ENCODE data around the gene CALML4.
"Not testable (repeated sequence)": the region's sequence is repeated elsewhere in the genome, so short reads cannot be mapped to it uniquely, and the experiment has no call there.

The CALML4 gene

DNA sequence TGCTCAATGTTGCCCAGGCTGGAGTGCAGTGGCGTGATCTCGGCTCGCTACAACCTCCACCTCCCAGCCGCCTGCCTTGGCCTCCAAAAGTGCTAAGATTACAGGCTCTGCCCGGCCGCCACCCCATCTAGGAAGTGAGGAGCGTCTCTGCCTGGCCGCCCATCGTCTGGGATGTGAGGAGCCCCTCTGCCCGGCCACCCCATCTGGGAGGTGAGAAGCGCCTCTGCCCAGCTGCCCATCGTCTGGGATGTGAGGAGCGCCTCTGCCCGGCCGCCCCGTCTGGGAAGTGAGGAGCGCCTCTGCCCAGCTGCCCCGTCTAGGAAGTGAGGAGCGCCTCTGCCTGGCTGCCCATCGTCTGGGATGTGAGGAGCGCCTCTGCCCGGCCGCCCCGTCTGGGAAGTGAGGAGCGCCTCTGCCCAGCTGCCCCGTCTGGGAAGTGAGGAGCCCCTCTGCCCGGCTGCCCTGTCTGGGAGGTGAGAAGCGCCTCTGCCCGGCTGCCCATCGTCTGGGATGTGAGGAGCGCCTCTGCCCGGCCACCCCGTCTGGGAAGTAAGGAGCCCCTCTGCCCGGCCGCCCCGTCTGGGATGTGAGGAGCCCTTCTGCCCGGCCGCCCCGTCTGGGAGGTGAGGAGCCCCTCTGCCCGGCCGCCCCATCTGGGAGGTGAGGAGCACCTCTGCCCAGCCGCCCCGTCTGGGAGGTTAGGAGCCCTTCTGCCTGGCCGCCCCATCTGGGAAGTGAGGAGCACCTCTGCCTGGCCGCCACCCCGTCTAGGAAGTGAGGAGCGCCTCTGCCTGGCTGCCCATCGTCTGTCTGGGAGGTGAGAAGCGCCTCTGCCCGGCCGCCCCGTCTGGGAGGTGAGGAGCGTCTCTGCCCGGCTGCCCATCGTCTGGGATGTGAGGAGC, 16.6 kb upstream of the CALML4 start:
- not testable (repeated sequence) for H3K4me1 ChIP-seq (ENCODE audit: control insufficient read depth, insufficient read depth, low read length); H3K36me3 ChIP-seq (ENCODE audit: control insufficient read depth, insufficient read depth, low read length); H3K27me3 ChIP-seq (ENCODE audit: control insufficient read depth, insufficient read depth, low read length); H3K9ac ChIP-seq (ENCODE audit: low read length); H3K27ac ChIP-seq (ENCODE audit: low read depth, low read length); H3K4me3 ChIP-seq (ENCODE audit: low read length)

DNA sequence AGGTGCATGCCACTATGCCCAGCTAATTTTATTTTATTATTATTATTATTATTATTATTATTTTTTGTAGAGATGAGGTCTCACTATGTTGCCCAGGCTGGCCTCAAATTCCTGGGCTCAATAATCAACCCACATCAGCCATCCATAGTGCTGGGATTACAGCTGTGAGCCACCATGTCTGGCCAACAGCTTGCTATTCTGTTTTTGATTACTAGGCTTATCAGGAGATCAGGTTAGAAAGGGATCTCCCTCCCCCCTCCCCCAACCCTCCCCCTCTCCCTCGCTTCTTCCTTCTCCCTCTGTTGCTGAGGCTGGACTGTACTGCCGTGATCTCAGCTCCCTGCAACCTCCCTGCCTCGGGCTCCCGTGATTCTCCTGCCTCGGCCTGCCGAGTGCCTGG, 15.8 kb upstream of the CALML4 start:
- no peak overlapping the region for H3K9ac ChIP-seq (ENCODE audit: low read length)
- no peak overlapping the region for H3K27ac ChIP-seq (ENCODE audit: low read depth, low read length)
- no peak overlapping the region for H3K4me3 ChIP-seq (ENCODE audit: low read length)
- no peaks in the 10 kb centered on the region for H3K27me3 ChIP-seq (ENCODE audit: control insufficient read depth, insufficient read depth, low read length)
- H3K36me3 ChIP-seq (ENCODE audit: control insufficient read depth, insufficient read depth, low read length) = no peaks in the 10 kb centered on the region
- no peaks in the 10 kb centered on the region for H3K4me1 ChIP-seq (ENCODE audit: control insufficient read depth, insufficient read depth, low read length)

DNA sequence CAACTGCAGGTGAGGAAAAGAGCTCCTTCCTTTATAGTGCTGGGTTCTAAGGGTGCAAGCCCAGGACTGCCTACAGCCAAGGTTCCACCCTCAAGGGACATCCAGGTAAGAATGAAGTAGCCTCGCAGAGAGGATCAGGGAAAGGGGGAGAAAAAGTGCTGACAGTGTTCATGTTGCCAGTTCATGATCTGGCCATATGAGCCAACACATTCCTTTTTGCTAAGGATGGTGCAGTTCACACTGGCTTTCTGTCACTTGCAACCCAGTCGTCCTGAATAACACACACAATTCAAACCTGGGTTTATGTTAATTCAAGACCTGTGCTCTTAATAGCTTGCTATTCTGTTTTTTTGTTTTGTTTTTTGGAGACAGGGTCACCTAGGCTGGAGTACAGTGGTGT, 15.4 kb upstream of the CALML4 start:
- no peaks in the 10 kb centered on the region for H3K27me3 ChIP-seq (ENCODE audit: control insufficient read depth, insufficient read depth, low read length)
- no peaks in the 10 kb centered on the region for H3K4me1 ChIP-seq (ENCODE audit: control insufficient read depth, insufficient read depth, low read length)
- no peak overlapping the region for H3K4me3 ChIP-seq (ENCODE audit: low read length)
- H3K36me3 ChIP-seq (ENCODE audit: control insufficient read depth, insufficient read depth, low read length) = no peaks in the 10 kb centered on the region
- no peak overlapping the region for H3K9ac ChIP-seq (ENCODE audit: low read length)
- H3K27ac ChIP-seq (ENCODE audit: low read depth, low read length) = no peak overlapping the region

DNA sequence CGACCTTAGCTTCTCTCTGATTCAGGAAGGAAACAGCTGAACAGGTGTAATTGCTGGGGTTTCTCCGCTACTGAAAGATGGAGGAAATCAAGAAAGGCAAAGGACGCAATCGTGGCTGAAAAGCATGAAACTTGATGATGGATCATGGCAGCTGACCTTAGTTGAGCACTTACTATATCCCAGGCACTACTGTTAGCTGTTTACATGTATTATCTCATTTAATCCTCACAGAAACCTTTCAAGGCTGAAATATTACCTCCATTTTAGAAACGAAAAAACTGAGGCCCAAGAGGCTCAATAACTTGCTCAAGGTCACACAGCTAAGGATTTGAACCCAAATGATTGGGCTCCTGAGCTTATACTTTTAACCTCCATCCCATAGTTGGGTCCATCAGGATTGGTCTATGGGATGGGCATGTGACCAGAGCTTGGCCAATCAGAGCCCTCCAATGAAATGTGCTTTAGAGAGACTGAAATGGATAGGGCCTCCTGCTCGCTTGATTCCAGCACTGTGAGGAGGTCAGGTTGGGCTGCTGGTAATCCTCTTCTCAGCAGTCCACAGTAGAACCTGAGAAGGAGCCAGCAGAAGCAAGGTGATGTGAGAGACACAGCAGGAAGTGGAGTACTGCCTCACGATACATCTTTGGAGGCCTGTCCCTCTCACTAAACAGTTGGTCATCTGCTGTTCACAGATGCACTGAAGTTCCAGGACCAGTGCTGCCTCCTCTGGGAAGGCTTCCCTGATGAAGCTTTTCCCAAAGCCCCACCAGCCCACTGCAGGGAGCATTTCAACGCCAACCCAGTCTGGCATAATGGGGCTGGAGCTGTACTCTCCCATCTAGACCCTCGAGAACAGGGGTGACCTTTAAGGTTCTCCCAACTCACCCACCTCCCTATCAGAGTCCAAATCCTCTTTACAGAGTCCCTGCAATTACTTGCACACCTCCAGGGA, 14.0 kb upstream of the CALML4 start:
- no peak overlapping the region for H3K9ac ChIP-seq (ENCODE audit: low read length)
- H3K27ac ChIP-seq (ENCODE audit: low read depth, low read length) = no peak overlapping the region
- no peak overlapping the region for H3K4me3 ChIP-seq (ENCODE audit: low read length)
- no peaks in the 10 kb centered on the region for H3K4me1 ChIP-seq (ENCODE audit: control insufficient read depth, insufficient read depth, low read length)
- H3K36me3 ChIP-seq (ENCODE audit: control insufficient read depth, insufficient read depth, low read length) = no peaks in the 10 kb centered on the region
- no peaks in the 10 kb centered on the region for H3K27me3 ChIP-seq (ENCODE audit: control insufficient read depth, insufficient read depth, low read length)

DNA sequence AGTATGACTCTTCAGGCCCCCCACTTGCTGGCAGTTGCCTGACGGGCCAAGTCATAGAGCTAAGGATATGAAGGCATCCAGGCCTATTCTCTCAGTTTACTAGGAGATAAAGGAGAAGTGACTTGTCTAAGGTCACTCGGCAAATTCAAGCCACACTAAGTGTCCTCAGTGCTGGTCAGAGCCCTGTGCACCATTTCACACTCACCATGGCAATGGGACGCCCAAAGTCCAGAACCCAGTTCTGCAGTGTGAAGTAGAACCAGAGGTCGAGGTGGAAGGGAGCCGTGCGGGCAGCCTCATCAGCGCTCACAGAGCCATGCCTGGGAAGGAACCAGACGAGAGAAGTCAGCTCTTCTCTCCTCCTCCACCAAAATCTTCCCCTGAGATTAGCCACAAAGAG, 13.2 kb upstream of the CALML4 start:
- H3K4me1 ChIP-seq (ENCODE audit: control insufficient read depth, insufficient read depth, low read length) = no peaks in the 10 kb centered on the region
- no peaks in the 10 kb centered on the region for H3K36me3 ChIP-seq (ENCODE audit: control insufficient read depth, insufficient read depth, low read length)
- no peak overlapping the region for H3K4me3 ChIP-seq (ENCODE audit: low read length)
- H3K27me3 ChIP-seq (ENCODE audit: control insufficient read depth, insufficient read depth, low read length) = no peaks in the 10 kb centered on the region
- no peak overlapping the region for H3K9ac ChIP-seq (ENCODE audit: low read length)
- H3K27ac ChIP-seq (ENCODE audit: low read depth, low read length) = no peak overlapping the region

DNA sequence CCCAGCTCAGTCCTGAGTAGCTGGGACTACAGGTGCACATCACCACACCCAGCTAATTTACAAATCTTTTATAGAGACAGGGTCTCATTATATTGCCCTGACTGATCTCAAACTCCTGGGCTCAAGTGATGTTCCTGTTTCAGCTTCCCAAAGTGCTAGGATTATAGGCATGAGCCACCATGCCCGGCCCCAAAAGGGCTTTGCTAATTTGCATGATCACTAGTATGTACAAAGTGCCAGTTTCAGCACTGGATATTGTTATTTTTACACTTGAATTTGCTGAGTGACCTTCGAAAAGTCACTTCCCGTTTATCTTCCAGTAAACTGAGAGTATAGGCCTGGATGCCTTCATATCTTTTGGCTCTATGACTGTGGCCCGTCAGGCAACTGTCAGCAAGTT, 12.2 kb upstream of the CALML4 start:
- Histone ChIP-seq H3K4me1 (ENCODE audit: control insufficient read depth, insufficient read depth, low read length) (no peaks in the 10 kb centered on the region), H3K36me3 (ENCODE audit: control insufficient read depth, insufficient read depth, low read length) (no peaks in the 10 kb centered on the region), H3K4me3 (ENCODE audit: low read length) (no peak overlapping the region)

DNA sequence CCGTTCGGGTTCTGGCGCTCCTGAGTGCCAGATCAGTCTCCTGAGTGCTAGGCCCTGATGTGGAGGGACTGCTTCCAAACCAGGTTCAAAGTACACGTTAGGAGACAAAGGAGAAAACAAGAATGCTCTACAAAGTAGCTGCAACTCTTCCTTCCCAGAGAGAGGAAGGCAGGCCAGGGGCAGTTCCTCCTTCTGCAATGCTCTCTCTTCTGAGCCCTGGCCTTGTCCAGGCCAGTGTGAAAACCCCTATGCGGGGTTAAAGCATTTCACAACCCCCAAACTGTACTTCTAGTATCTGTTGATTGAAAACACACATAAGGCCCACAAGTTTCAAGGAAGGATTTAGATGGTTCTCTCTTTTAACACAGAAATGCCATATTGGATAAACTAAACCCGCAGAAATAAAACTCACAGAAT, 9.7 kb upstream of the CALML4 start:
- Histone ChIP-seq H3K27ac (ENCODE audit: low read depth, low read length) (no peak overlapping the region), H3K36me3 (ENCODE audit: control insufficient read depth, insufficient read depth, low read length) (no peaks in the 10 kb centered on the region), H3K9ac (ENCODE audit: low read length) (no peak overlapping the region), H3K27me3 (ENCODE audit: control insufficient read depth, insufficient read depth, low read length) (no peaks in the 10 kb centered on the region), H3K4me1 (ENCODE audit: control insufficient read depth, insufficient read depth, low read length) (peaks cover 4% of the 10 kb centered on the region), H3K4me3 (ENCODE audit: low read length) (no peak overlapping the region)

More for the DNA sequence above, 12.2 kb upstream of the CALML4 start:
- Histone ChIP-seq H3K9ac (ENCODE audit: low read length) (no peak overlapping the region), H3K27ac (ENCODE audit: low read depth, low read length) (no peak overlapping the region), H3K27me3 (ENCODE audit: control insufficient read depth, insufficient read depth, low read length) (no peaks in the 10 kb centered on the region)

DNA sequence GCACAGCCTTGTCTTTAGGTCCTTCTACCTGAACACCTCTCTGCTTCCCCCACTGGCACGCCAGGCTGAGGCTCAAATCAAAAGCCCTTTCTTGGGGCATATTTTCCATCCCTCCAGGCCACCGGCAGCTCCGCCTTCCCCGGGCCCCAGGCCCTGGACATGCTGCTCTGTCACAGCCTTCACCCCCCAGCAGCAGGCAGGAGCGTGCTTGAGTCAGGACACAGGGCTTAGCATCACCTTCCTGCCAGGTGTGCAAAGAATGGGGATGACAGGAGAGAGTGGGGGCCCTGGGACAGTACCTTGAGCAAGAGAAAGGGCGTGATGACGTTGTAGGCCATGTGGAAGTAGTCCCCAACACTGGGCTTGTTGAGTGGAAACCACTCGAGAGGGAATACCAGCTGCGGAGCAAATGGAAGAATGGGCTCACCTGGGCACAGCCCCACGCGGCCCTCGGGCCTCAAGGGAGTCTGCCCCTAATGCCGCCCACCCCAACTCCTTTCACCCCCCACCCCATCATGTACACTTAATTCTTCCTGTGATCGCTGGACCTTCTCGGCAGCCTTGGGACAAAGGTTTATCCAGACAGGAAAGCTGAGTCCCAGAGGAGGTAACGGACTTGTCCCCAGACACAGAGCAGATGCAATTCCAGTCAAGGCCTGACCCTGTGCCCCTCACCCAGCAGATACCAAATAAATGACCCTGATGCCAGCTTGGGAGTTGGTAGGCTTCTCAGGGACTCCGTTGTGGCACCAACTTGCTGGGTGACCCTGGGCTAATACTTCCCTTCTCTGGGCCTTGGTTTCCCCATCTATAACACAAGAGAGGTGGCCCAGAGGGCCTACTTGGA, 9.1 kb upstream of the CALML4 start:
- no peak overlapping the region for H3K9ac ChIP-seq (ENCODE audit: low read length)
- peaks cover 4% of the 10 kb centered on the region for H3K4me1 ChIP-seq (ENCODE audit: control insufficient read depth, insufficient read depth, low read length)
- no peaks in the 10 kb centered on the region for H3K36me3 ChIP-seq (ENCODE audit: control insufficient read depth, insufficient read depth, low read length)
- H3K27ac ChIP-seq (ENCODE audit: low read depth, low read length) = no peak overlapping the region
- no peaks in the 10 kb centered on the region for H3K27me3 ChIP-seq (ENCODE audit: control insufficient read depth, insufficient read depth, low read length)
- no peak overlapping the region for H3K4me3 ChIP-seq (ENCODE audit: low read length)

DNA sequence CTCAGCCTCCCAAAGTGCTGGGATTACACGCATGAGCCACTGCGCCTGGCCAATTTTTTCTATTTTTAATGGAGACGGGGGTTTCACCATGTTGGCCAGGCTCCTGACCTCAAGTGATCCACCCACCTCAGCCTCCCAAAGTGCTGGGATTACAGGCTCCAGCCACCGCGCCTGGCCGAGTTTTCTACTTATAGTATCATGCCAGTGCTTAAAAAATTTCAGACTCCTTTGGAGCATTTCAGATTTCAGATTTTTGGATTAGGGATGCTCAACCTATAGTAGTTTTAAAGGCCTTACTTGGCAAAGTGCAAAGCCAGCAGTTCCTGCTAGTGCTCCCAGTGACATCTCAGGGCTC, 8.3 kb upstream of the CALML4 start:
- H3K27ac ChIP-seq (ENCODE audit: low read depth, low read length); H3K36me3 ChIP-seq (ENCODE audit: control insufficient read depth, insufficient read depth, low read length); H3K4me1 ChIP-seq (ENCODE audit: control insufficient read depth, insufficient read depth, low read length): not testable (repeated sequence)

DNA sequence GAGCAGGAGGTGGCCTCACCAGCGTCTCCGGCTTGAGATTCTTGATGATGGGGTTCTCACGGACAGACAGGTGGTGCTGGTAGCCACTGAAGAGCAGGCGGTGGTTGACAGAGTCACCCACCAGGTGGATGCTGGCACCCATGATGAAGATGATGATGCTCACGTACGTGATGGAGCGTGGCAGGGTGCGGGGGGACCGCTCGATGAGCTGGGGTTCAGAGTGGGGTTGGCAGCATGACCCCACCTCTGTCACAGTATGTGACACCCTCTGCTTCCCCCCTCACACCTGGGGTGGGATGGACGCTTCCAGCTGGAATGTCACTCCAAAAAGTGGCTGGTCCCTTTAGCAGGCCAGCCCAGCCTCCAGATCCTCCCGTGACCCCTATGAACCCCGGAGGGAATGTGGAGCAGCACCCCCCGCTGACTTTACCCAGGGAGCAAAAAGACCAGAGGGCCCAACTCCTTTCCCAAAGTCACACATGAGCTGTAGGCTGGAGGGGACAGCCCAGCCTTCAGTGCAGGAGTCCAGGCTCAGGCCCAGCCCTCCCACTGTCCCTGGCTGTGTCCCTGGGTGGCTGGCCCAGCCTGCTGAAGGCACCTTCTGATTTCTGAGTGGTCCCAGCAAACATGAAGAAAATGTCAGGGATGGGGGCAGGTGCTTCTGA, 6.7 kb upstream of the CALML4 start:
- no peaks in the 10 kb centered on the region for H3K36me3 ChIP-seq (ENCODE audit: control insufficient read depth, insufficient read depth, low read length)
- H3K9ac ChIP-seq (ENCODE audit: low read length) = no peak overlapping the region
- H3K4me1 ChIP-seq (ENCODE audit: control insufficient read depth, insufficient read depth, low read length) = peaks cover 4% of the 10 kb centered on the region
- no peak overlapping the region for H3K4me3 ChIP-seq (ENCODE audit: low read length)
- H3K27ac ChIP-seq (ENCODE audit: low read depth, low read length) = no peak overlapping the region
- H3K27me3 ChIP-seq (ENCODE audit: control insufficient read depth, insufficient read depth, low read length) = no peaks in the 10 kb centered on the region

More for the DNA sequence above, 8.3 kb upstream of the CALML4 start:
- H3K9ac ChIP-seq (ENCODE audit: low read length); H3K4me3 ChIP-seq (ENCODE audit: low read length); H3K27me3 ChIP-seq (ENCODE audit: control insufficient read depth, insufficient read depth, low read length): not testable (repeated sequence)

DNA sequence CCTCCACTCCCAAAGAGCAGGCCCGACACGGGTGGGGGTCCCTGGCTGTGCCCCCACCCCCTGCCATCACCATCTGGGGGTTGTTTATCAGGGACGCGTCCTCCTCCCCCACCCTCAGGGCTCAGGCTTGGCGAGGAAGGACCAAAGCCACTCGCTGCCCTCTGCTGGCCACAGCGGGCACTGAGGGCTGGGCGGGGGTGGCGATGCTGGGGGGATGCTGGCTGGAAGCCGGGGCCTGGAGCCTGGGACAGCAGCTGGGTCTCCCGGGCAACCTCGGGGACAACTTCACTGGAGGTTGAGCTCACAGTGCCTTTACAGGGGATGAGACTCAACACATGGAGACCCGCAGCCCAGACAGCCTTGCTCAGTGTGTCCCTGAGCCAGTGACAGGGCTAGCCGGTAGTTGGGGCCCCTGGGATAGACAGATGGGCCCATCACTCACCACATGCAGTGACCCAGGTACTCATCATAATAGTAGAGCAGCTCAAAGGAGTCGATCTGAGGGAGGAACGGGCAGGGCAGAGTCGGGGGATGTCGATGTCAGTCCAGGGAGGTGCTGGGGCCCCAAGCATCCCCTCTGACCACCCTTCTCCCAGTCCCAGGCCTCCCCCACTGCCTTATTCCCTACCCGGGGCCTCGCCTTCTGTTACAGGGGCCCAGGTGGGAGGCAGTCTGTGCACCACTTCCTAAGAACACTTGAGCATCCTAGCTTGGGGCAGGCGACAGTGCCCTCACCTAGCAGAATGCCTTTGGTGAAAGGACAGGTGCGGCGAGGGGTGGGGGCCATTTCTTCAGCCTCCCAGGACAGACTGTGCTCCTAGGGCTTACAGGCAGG, 5.9 kb upstream of the CALML4 start:
- Histone ChIP-seq H3K27ac (ENCODE audit: low read depth, low read length) (no peak overlapping the region), H3K27me3 (ENCODE audit: control insufficient read depth, insufficient read depth, low read length) (no peaks in the 10 kb centered on the region), H3K4me1 (ENCODE audit: control insufficient read depth, insufficient read depth, low read length) (peaks cover 4% of the 10 kb centered on the region), H3K4me3 (ENCODE audit: low read length) (peak overlapping the region; percentile 58), H3K9ac (ENCODE audit: low read length) (no peak overlapping the region), H3K36me3 (ENCODE audit: control insufficient read depth, insufficient read depth, low read length) (no peaks in the 10 kb centered on the region)
